ENCODE results near the gene XIRP1.

The XIRP1 gene

DNA sequence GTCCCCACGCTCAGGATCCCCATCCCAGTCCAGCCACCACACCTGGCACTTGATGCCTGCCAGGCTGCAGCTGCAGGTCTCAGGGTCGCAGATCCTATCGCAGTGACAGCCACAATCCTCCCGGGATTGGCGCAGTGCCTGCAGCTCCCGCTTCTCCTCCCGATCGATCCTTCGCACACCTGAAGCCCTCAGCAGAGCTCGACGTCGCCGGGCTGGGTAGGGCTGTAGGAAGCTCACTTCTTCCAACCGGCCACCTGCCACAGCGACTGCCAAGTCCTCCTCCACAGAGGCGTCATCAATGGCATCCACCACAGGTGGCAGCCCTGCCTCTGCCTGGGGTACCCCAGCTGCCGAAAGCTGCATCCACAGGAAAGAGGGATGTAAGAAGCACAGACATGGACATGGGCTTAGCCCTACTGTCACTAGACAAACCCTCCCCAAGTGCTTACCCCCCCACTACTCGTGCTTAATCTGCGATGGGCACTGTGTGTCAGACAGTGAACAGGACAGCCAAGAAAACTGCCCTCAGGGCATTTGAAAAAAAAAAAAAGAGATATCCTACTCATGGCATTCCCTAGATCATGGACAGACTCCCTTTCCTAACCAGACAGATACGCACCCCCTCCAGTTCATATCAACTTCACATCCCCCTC is 48.2 kb downstream of the XIRP1 start (continued):
- TF ChIP-seq ZNF8 (CRISPR knock-in tag; IDR thresholded peaks at IDR 0.05) (no peak), CSDC2 (CRISPR knock-in tag; IDR thresholded peaks at IDR 0.05) (no peak)

DNA sequence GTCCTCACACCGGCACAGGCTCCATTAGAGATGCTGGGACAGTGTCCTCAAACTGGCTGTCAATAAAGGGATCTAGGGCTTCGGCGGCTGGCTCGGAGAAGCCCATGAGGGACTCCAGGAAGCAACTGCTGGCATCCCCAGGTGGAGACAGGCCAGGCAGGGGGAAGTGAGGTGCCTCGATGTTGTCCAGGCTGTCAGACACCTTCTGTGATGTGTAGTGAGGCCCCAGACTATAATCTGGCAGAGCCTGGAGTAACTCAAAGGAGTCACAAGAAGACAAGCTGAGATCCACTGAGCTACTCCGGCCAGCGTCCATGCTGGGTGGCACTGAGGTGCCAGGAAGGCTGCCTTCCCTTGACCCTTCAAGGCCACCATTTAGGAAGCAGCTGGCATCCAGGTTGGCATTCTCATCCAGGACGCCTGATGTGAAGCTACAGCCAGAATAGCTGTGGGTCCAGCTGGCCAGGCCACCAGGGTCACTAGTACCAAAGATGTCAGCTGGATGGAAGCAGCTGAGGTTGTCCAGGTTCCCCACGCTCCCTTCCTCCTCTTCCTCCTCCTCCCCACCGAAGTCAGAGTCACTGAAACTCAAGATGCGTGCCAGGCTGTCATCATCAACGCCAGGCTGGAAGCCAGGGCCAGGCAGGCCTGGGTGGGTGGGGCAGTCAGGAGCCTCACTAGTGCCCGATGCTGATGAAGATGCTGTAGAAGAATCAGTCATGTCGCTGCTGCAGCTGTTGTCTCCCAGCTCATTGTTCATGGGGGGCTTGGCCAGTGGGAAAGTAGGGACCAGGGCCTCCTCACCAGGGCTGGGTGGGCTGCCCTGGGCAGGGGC is 49.1 kb downstream of the XIRP1 start:
- no peak for ATAC-seq
- TF ChIP-seq ZFP3 (CRISPR knock-in tag; IDR thresholded peaks at IDR 0.05) = no peak
- TF ChIP-seq GLIS3 (CRISPR knock-in tag; IDR thresholded peaks at IDR 0.05) = no peak
- TF ChIP-seq OSR1 (CRISPR knock-in tag; IDR thresholded peaks at IDR 0.05) = no peak
- TF ChIP-seq, protein P1, sequence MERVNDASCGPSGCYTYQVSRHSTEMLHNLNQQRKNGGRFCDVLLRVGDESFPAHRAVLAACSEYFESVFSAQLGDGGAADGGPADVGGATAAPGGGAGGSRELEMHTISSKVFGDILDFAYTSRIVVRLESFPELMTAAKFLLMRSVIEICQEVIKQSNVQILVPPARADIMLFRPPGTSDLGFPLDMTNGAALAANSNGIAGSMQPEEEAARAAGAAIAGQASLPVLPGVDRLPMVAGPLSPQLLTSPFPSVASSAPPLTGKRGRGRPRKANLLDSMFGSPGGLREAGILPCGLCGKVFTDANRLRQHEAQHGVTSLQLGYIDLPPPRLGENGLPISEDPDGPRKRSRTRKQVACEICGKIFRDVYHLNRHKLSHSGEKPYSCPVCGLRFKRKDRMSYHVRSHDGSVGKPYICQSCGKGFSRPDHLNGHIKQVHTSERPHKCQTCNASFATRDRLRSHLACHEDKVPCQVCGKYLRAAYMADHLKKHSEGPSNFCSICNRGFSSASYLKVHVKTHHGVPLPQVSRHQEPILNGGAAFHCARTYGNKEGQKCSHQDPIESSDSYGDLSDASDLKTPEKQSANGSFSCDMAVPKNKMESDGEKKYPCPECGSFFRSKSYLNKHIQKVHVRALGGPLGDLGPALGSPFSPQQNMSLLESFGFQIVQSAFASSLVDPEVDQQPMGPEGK (CRISPR knock-in tag; IDR thresholded peaks at IDR 0.05; ENCODE audit: borderline replicate concordance) = no peak
- TF ChIP-seq ZC3H10 (CRISPR knock-in tag; IDR thresholded peaks at IDR 0.05) = no peak
- TF ChIP-seq, protein P2, sequence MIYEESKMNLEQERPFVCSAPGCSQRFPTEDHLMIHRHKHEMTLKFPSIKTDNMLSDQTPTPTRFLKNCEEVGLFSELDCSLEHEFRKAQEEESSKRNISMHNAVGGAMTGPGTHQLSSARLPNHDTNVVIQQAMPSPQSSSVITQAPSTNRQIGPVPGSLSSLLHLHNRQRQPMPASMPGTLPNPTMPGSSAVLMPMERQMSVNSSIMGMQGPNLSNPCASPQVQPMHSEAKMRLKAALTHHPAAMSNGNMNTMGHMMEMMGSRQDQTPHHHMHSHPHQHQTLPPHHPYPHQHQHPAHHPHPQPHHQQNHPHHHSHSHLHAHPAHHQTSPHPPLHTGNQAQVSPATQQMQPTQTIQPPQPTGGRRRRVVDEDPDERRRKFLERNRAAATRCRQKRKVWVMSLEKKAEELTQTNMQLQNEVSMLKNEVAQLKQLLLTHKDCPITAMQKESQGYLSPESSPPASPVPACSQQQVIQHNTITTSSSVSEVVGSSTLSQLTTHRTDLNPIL (CRISPR knock-in tag; IDR thresholded peaks at IDR 0.05; ENCODE audit: low read depth) = no peak
- no peak for TF ChIP-seq ESRRG (CRISPR knock-in tag; IDR thresholded peaks at IDR 0.05)
- no peak for TF ChIP-seq ZFP30 (CRISPR knock-in tag; IDR thresholded peaks at IDR 0.05)
- TF ChIP-seq CSDC2 (CRISPR knock-in tag; IDR thresholded peaks at IDR 0.05) = no peak
- no peak for TF ChIP-seq ZNF70 (CRISPR knock-in tag; IDR thresholded peaks at IDR 0.05)
- TF ChIP-seq TOX (CRISPR knock-in tag; IDR thresholded peaks at IDR 0.05; ENCODE audit: borderline replicate concordance) = no peak

DNA sequence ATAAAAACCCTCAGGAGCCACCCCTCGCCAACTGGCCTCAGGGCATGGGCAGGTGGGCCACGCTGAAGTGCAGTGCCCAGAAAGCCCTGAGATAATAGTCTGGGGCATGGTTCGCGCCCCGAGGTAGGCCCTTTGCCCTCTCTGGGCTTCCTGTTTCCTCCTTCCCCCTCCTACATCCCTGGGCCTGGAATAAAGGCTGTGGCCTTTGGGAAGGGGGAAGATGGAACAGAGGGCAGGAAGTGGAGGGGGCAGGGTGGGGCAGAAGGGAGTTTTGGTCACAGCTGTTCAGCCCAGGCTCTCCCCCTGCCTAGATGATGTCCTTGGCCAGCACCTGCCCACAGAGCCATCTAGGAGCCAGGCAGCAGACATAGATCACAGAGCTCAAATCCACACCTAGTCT is 50.3 kb downstream of the XIRP1 start:
- no peak for ATAC-seq
- no peak for TF ChIP-seq ARNTL (CRISPR knock-in tag; IDR thresholded peaks at IDR 0.05; ENCODE audit: borderline replicate concordance, low read depth)
- no peak for TF ChIP-seq ZNF70 (CRISPR knock-in tag; IDR thresholded peaks at IDR 0.05)
- TF ChIP-seq ISL1 (CRISPR knock-in tag; IDR thresholded peaks at IDR 0.05) = no peak
- TF ChIP-seq ZC3H10 (CRISPR knock-in tag; IDR thresholded peaks at IDR 0.05) = no peak
- TF ChIP-seq ZFP30 (CRISPR knock-in tag; IDR thresholded peaks at IDR 0.05) = no peak
- TF ChIP-seq, protein P3, sequence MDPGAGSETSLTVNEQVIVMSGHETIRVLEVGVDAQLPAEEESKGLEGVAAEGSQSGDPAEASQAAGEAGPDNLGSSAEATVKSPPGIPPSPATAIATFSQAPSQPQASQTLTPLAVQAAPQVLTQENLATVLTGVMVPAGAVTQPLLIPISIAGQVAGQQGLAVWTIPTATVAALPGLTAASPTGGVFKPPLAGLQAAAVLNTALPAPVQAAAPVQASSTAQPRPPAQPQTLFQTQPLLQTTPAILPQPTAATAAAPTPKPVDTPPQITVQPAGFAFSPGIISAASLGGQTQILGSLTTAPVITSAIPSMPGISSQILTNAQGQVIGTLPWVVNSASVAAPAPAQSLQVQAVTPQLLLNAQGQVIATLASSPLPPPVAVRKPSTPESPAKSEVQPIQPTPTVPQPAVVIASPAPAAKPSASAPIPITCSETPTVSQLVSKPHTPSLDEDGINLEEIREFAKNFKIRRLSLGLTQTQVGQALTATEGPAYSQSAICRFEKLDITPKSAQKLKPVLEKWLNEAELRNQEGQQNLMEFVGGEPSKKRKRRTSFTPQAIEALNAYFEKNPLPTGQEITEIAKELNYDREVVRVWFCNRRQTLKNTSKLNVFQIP (CRISPR knock-in tag; IDR thresholded peaks at IDR 0.05; ENCODE audit: borderline replicate concordance, low read depth) = no peak
- TF ChIP-seq, protein P2 (CRISPR knock-in tag; IDR thresholded peaks at IDR 0.05; ENCODE audit: low read depth) = no peak
- TF ChIP-seq, protein P1 (CRISPR knock-in tag; IDR thresholded peaks at IDR 0.05; ENCODE audit: borderline replicate concordance) = no peak
- no peak for TF ChIP-seq GLIS3 (CRISPR knock-in tag; IDR thresholded peaks at IDR 0.05)
- TF ChIP-seq PPARA (CRISPR knock-in tag; IDR thresholded peaks at IDR 0.05; ENCODE audit: borderline replicate concordance) = no peak
- no peak for TF ChIP-seq ZFP3 (CRISPR knock-in tag; IDR thresholded peaks at IDR 0.05)
- TF ChIP-seq, protein P4, sequence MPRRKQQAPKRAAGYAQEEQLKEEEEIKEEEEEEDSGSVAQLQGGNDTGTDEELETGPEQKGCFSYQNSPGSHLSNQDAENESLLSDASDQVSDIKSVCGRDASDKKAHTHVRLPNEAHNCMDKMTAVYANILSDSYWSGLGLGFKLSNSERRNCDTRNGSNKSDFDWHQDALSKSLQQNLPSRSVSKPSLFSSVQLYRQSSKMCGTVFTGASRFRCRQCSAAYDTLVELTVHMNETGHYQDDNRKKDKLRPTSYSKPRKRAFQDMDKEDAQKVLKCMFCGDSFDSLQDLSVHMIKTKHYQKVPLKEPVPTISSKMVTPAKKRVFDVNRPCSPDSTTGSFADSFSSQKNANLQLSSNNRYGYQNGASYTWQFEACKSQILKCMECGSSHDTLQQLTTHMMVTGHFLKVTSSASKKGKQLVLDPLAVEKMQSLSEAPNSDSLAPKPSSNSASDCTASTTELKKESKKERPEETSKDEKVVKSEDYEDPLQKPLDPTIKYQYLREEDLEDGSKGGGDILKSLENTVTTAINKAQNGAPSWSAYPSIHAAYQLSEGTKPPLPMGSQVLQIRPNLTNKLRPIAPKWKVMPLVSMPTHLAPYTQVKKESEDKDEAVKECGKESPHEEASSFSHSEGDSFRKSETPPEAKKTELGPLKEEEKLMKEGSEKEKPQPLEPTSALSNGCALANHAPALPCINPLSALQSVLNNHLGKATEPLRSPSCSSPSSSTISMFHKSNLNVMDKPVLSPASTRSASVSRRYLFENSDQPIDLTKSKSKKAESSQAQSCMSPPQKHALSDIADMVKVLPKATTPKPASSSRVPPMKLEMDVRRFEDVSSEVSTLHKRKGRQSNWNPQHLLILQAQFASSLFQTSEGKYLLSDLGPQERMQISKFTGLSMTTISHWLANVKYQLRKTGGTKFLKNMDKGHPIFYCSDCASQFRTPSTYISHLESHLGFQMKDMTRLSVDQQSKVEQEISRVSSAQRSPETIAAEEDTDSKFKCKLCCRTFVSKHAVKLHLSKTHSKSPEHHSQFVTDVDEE (CRISPR knock-in tag; IDR thresholded peaks at IDR 0.05) = no peak
- TF ChIP-seq CSDC2 (CRISPR knock-in tag; IDR thresholded peaks at IDR 0.05) = no peak
- no peak for TF ChIP-seq BACH2 (CRISPR knock-in tag; IDR thresholded peaks at IDR 0.05; ENCODE audit: borderline replicate concordance)
